ENCODE measurements around the gene MYT1.

GRCh38 chr20:64164123-64164836 lies at the start of gene MYT1:
- TF ChIP-seq CTCF (IDR thresholded peaks at IDR 0.05; ENCODE audit: control extremely low read depth in 1 of 3, insufficient read depth in 1 of 3, low read depth in 1 of 3, low read length in 3 of 3) (no peak), POLR2A (IDR thresholded peaks at IDR 0.05; ENCODE audit: control extremely low read depth in 1 of 2, low read depth in 2 of 2, low read length in 2 of 2) (no peak), HDAC6 (IDR thresholded peaks at IDR 0.05; ENCODE audit: low read depth, low read length) (no peak), CHD2 (IDR thresholded peaks at IDR 0.05; ENCODE audit: low read length) (no peak), EZH2 (IDR thresholded peaks at IDR 0.05; ENCODE audit: low read depth, low read length, severe bottlenecking) (no peak), PHF8 (conservative IDR thresholded peaks at IDR 0.05; ENCODE audit: low read depth, low read length) (no peak), TBP (IDR thresholded peaks at IDR 0.05; ENCODE audit: low read depth, low read length) (no peak), YY1 (IDR thresholded peaks at IDR 0.05; ENCODE audit: low read depth, low read length) (no peak), ATF3 (IDR thresholded peaks at IDR 0.05; ENCODE audit: insufficient read depth, low read depth, low read length) (no peak), TAF1 (IDR thresholded peaks at IDR 0.05; ENCODE audit: low read depth, low read length) (no peak), MAFK (IDR thresholded peaks at IDR 0.05; ENCODE audit: low read depth, low read length) (no peak), EP300 (IDR thresholded peaks at IDR 0.05; ENCODE audit: borderline replicate concordance in 1 of 2, low read depth in 2 of 2, low read length in 2 of 2) (no peak), SRF (IDR thresholded peaks at IDR 0.05; ENCODE audit: low read depth, low read length) (no peak)

Measured in H1 (cell line).